ENCODE results near the gene BRD3OS. TPM values are rescaled to one million over a fixed set of nuclear protein-coding genes. Genes with fewer than 3 reads are reported as not detected.
"Not testable (repeated sequence)": the region's sequence is repeated elsewhere in the genome, so short reads cannot be mapped to it uniquely, and the experiment has no call there.

The BRD3OS gene
- total and polyA plus RNA-seq, 2 experiments from 2014 or later: 9.2 to 16.0 TPM

DNA sequence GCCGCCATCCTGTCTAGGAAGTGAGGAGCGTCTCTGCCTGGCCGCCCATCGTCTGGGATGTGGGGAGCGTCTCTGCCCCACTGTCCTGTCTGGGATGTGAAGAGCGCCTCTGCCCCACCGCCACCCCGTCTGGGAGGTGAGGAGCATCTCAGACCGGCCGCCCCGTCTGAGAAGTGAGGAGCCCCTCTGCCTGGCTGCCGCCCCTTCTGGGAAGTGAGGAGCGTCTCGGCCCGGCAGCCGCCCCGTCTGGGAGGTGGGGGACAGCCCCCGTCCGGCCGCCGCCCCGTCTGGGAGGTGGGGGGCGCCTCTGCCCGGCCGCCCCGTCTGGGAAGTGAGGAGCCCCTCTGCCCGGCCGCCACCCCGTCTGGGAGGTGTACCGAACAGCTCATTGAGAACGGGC, 50.4 kb downstream of the BRD3OS start:
- H3K9me3 Mint-ChIP-seq: peaks cover 52% of the 10 kb centered on the region
- not testable (repeated sequence) for DNase-seq (ENCODE audit: low spot score); H4K20me1 ChIP-seq (replicated peaks; ENCODE audit: insufficient read depth); H3K4me1 Mint-ChIP-seq; H3K4me3 Mint-ChIP-seq; H3F3A ChIP-seq (replicated peaks; ENCODE audit: low read depth); H3K4me3 ChIP-seq; H3K27ac Mint-ChIP-seq; H3K27ac ChIP-seq (ENCODE audit: low read depth); H3K27me3 ChIP-seq (ENCODE audit: insufficient read depth); H3K4me1 ChIP-seq (ENCODE audit: insufficient read depth); H3K36me3 ChIP-seq (ENCODE audit: insufficient read depth); ATAC-seq; H3K9me2 ChIP-seq (ENCODE audit: insufficient read depth); H3K27me3 Mint-ChIP-seq (ENCODE audit: insufficient read depth, low read depth, poor library complexity); H2AFZ ChIP-seq; H3K4me2 ChIP-seq; H3K79me2 ChIP-seq (replicated peaks; ENCODE audit: insufficient read depth)
- H3K36me3 Mint-ChIP-seq (ENCODE audit: low read depth): peaks cover 20% of the 10 kb centered on the region; the same call in 2 of the 3 replicates

DNA sequence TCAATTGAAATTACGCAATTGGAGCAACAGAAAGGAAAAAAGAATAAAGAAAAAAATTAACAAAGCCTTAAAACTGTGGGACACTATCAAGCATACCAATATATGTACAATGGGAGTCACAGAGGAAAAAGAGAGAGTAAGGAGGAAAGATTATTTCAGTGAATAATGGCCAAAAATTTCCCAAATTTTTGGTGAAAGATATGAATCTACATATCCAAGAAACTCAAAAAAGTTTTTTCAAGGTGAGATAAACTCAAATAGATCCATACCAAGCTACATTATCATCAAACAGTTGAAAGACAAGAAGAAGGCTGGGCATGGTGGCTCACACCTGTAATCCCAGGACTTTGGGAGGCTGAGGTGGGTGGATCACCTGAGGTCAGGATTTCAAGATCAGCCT, 51.4 kb downstream of the BRD3OS start:
- Mint-ChIP-seq H3K36me3 (ENCODE audit: low read depth) (peaks cover 15% of the 10 kb centered on the region; the same call in 2 of the 3 replicates), H3K4me1 (no peaks in the 10 kb centered on the region), H3K4me3 (no peak overlapping the region), H3K27ac (no peak overlapping the region), H3K9me3 (peaks cover 46% of the 10 kb centered on the region), H3K27me3 (ENCODE audit: insufficient read depth, low read depth, poor library complexity) (peaks cover 4% of the 10 kb centered on the region)
- no peak overlapping the region for H3K4me2 ChIP-seq
- no peaks in the 10 kb centered on the region for H4K20me1 ChIP-seq (replicated peaks; ENCODE audit: insufficient read depth)
- no peaks in the 10 kb centered on the region for H3K36me3 ChIP-seq (ENCODE audit: insufficient read depth)
- no peak overlapping the region for H3K27ac ChIP-seq (ENCODE audit: low read depth)
- H3K4me3 ChIP-seq: no peak overlapping the region
- H3F3A ChIP-seq (replicated peaks; ENCODE audit: low read depth): no peaks in the 10 kb centered on the region
- ATAC-seq (no peak), DNase-seq (ENCODE audit: low spot score) (no peak)
- H3K79me2 ChIP-seq (replicated peaks; ENCODE audit: insufficient read depth): no peaks in the 10 kb centered on the region
- no peaks in the 10 kb centered on the region for H3K4me1 ChIP-seq (ENCODE audit: insufficient read depth)
- H3K9me2 ChIP-seq (ENCODE audit: insufficient read depth): no peaks in the 10 kb centered on the region; the same call in 1 of the 2 replicates
- H3K27me3 ChIP-seq (ENCODE audit: insufficient read depth): no peaks in the 10 kb centered on the region
- no peak overlapping the region for H2AFZ ChIP-seq
- TF ChIP-seq JUNB (IDR thresholded peaks at IDR 0.05; ENCODE audit: unreplicated experiment) (no peak), ZNF114 (CRISPR knock-in tag; IDR thresholded peaks at IDR 0.05) (no peak), CREB1 (CRISPR knock-in tag; IDR thresholded peaks at IDR 0.05; ENCODE audit: low read depth) (no peak), NANOG (IDR thresholded peaks at IDR 0.05; ENCODE audit: borderline replicate concordance) (no peak), STAT1 (IDR thresholded peaks at IDR 0.05; ENCODE audit: unreplicated experiment) (no peak), EZH2phosphoT487 (IDR thresholded peaks at IDR 0.05; ENCODE audit: unreplicated experiment) (no peak), EZH2 (IDR thresholded peaks at IDR 0.05; ENCODE audit: low read depth, unreplicated experiment) (no peak), POLR2AphosphoS5 (IDR thresholded peaks at IDR 0.05; ENCODE audit: low read depth) (no peak)
- TF ChIP-seq, protein P1, sequence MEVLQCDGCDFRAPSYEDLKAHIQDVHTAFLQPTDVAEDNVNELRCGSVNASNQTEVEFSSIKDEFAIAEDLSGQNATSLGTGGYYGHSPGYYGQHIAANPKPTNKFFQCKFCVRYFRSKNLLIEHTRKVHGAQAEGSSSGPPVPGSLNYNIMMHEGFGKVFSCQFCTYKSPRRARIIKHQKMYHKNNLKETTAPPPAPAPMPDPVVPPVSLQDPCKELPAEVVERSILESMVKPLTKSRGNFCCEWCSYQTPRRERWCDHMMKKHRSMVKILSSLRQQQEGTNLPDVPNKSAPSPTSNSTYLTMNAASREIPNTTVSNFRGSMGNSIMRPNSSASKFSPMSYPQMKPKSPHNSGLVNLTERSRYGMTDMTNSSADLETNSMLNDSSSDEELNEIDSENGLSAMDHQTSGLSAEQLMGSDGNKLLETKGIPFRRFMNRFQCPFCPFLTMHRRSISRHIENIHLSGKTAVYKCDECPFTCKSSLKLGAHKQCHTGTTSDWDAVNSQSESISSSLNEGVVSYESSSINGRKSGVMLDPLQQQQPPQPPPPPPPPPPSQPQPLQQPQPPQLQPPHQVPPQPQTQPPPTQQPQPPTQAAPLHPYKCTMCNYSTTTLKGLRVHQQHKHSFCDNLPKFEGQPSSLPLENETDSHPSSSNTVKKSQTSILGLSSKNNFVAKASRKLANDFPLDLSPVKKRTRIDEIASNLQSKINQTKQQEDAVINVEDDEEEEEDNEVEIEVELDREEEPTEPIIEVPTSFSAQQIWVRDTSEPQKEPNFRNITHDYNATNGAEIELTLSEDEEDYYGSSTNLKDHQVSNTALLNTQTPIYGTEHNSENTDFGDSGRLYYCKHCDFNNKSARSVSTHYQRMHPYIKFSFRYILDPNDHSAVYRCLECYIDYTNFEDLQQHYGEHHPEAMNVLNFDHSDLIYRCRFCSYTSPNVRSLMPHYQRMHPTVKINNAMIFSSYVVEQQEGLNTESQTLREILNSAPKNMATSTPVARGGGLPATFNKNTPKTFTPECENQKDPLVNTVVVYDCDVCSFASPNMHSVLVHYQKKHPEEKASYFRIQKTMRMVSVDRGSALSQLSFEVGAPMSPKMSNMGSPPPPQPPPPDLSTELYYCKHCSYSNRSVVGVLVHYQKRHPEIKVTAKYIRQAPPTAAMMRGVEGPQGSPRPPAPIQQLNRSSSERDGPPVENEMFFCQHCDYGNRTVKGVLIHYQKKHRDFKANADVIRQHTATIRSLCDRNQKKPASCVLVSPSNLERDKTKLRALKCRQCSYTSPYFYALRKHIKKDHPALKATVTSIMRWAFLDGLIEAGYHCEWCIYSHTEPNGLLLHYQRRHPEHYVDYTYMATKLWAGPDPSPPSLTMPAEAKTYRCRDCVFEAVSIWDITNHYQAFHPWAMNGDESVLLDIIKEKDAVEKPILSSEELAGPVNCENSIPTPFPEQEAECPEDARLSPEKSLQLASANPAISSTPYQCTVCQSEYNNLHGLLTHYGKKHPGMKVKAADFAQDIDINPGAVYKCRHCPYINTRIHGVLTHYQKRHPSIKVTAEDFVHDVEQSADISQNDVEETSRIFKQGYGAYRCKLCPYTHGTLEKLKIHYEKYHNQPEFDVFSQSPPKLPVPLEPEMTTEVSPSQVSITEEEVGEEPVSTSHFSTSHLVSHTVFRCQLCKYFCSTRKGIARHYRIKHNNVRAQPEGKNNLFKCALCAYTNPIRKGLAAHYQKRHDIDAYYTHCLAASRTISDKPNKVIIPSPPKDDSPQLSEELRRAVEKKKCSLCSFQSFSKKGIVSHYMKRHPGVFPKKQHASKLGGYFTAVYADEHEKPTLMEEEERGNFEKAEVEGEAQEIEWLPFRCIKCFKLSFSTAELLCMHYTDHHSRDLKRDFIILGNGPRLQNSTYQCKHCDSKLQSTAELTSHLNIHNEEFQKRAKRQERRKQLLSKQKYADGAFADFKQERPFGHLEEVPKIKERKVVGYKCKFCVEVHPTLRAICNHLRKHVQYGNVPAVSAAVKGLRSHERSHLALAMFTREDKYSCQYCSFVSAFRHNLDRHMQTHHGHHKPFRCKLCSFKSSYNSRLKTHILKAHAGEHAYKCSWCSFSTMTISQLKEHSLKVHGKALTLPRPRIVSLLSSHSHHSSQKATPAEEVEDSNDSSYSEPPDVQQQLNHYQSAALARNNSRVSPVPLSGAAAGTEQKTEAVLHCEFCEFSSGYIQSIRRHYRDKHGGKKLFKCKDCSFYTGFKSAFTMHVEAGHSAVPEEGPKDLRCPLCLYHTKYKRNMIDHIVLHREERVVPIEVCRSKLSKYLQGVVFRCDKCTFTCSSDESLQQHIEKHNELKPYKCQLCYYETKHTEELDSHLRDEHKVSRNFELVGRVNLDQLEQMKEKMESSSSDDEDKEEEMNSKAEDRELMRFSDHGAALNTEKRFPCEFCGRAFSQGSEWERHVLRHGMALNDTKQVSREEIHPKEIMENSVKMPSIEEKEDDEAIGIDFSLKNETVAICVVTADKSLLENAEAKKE (CRISPR knock-in tag; IDR thresholded peaks at IDR 0.05): no peak
- TF ChIP-seq, protein P2, sequence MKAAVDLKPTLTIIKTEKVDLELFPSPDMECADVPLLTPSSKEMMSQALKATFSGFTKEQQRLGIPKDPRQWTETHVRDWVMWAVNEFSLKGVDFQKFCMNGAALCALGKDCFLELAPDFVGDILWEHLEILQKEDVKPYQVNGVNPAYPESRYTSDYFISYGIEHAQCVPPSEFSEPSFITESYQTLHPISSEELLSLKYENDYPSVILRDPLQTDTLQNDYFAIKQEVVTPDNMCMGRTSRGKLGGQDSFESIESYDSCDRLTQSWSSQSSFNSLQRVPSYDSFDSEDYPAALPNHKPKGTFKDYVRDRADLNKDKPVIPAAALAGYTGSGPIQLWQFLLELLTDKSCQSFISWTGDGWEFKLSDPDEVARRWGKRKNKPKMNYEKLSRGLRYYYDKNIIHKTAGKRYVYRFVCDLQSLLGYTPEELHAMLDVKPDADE (IDR thresholded peaks at IDR 0.05): no peak
- TF ChIP-seq, protein P3, sequence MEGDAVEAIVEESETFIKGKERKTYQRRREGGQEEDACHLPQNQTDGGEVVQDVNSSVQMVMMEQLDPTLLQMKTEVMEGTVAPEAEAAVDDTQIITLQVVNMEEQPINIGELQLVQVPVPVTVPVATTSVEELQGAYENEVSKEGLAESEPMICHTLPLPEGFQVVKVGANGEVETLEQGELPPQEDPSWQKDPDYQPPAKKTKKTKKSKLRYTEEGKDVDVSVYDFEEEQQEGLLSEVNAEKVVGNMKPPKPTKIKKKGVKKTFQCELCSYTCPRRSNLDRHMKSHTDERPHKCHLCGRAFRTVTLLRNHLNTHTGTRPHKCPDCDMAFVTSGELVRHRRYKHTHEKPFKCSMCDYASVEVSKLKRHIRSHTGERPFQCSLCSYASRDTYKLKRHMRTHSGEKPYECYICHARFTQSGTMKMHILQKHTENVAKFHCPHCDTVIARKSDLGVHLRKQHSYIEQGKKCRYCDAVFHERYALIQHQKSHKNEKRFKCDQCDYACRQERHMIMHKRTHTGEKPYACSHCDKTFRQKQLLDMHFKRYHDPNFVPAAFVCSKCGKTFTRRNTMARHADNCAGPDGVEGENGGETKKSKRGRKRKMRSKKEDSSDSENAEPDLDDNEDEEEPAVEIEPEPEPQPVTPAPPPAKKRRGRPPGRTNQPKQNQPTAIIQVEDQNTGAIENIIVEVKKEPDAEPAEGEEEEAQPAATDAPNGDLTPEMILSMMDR (conservative IDR thresholded peaks at IDR 0.05; ENCODE audit: low read depth in 2 of 2): no peak
